Astrocyte (in vitro differentiated cells and primary cell): Measurements from ENCODE around the gene PHB1. TPM values are rescaled to one million over a fixed set of nuclear protein-coding genes. Genes with fewer than 3 reads are reported as not detected.

Experiments used
- DNase-seq: peaks from one replicate; pipeline ENCODE4 v3.0.0-alpha.2; 2010; ENCODE audit warnings: low read depth
- FAIRE-seq: peaks from 2 replicates; lab custom pipeline; 2011; peaks lifted over from hg19 to GRCh38; lab: Jason Lieb, UNC
- H2AFZ ChIP-seq: 2 replicates; pipeline ENCODE4 v1.6.0; 2012; ENCODE audit warnings: low read depth, low read length, inconsistent platforms
- H3K27ac ChIP-seq: 2 replicates; pipeline ENCODE4 v1.5.1; 2011; ENCODE audit warnings: low read depth, low read length, inconsistent platforms
- H3K27me3 ChIP-seq: 2 replicates; pipeline ENCODE4 v1.6.0; 2011; ENCODE audit warnings: low read length, inconsistent platforms; ENCODE audit not compliant: insufficient read depth
- H3K36me3 ChIP-seq: 2 replicates; pipeline ENCODE4 v1.5.1; 2011; ENCODE audit warnings: low read length, inconsistent platforms; ENCODE audit not compliant: insufficient read depth
- H3K4me1 ChIP-seq: 2 replicates; pipeline ENCODE4 v1.5.1; 2011; ENCODE audit warnings: low read length, inconsistent platforms; ENCODE audit not compliant: insufficient read depth
- H3K4me2 ChIP-seq: 2 replicates; pipeline ENCODE4 v1.6.0; 2012; ENCODE audit warnings: low read length, inconsistent platforms
- H3K4me3 ChIP-seq: 2 replicates; pipeline ENCODE4 v1.5.1; 2011; ENCODE audit warnings: low read depth, mild to moderate bottlenecking, low read length, inconsistent platforms; ENCODE audit not compliant: insufficient read depth
- H3K79me2 ChIP-seq: 2 replicates; pipeline ENCODE4 v1.6.0; 2012; ENCODE audit warnings: mild to moderate bottlenecking, low read length, inconsistent platforms; ENCODE audit not compliant: insufficient read depth
- H3K9ac ChIP-seq: 2 replicates; pipeline ENCODE4 v1.6.0; 2012; ENCODE audit warnings: mild to moderate bottlenecking, low read length, inconsistent platforms
- H3K9me3 ChIP-seq: 2 replicates; pipeline ENCODE4 v1.5.1; 2012; ENCODE audit warnings: low read depth, mild to moderate bottlenecking, low read length, inconsistent platforms; ENCODE audit not compliant: insufficient read depth
- H4K20me1 ChIP-seq: 2 replicates; pipeline ENCODE4 v1.6.0; 2012; ENCODE audit warnings: low read length, inconsistent platforms; ENCODE audit not compliant: insufficient read depth
- H3K27ac Mint-ChIP-seq: one replicate; pipeline ENCODE4 v1.8.0; 2021; ENCODE audit warnings: mild to moderate bottlenecking, mixed read lengths; ENCODE audit not compliant: unreplicated experiment
- H3K27me3 Mint-ChIP-seq: one replicate; pipeline ENCODE4 v1.8.0; 2021; ENCODE audit warnings: low read depth, mixed read lengths; ENCODE audit not compliant: unreplicated experiment
- H3K36me3 Mint-ChIP-seq: one replicate; pipeline ENCODE4 v1.8.0; 2021; ENCODE audit warnings: low read depth, mixed read lengths; ENCODE audit not compliant: unreplicated experiment
- H3K4me1 Mint-ChIP-seq: one replicate; pipeline ENCODE4 v1.8.0; 2021; ENCODE audit warnings: low read depth, mixed read lengths; ENCODE audit not compliant: unreplicated experiment
- H3K4me3 Mint-ChIP-seq: one replicate; pipeline ENCODE4 v1.8.0; 2021; ENCODE audit warnings: mild to moderate bottlenecking, moderate library complexity, mixed read lengths; ENCODE audit not compliant: unreplicated experiment
- H3K9me3 Mint-ChIP-seq: one replicate; pipeline ENCODE4 v1.8.0; 2021; ENCODE audit warnings: mild to moderate bottlenecking, mixed read lengths; ENCODE audit not compliant: unreplicated experiment
- CTCF ChIP-seq: IDR thresholded peaks from 2 replicates; pipeline ENCODE4 v1.5.1; 2011; ENCODE audit warnings: low read depth, mild to moderate bottlenecking, inconsistent platforms, low read length, moderate library complexity; ENCODE audit not compliant: insufficient read depth
- EZH2 ChIP-seq: IDR thresholded peaks from 2 replicates; pipeline ENCODE4 v1.6.1; 2012; ENCODE audit warnings: mild to moderate bottlenecking, low read length, inconsistent platforms; ENCODE audit not compliant: insufficient read depth
- total RNA-seq: library from RNA; stranded (reverse); gene quantifications from 2 replicates; pipeline ENCODE4 v1.2.1, GENCODE V29; 2021

Gene PHB1
- total RNA-seq, 1 donor from 2014 or later = 227 TPM

- no peaks in the 10 kb centered on the region for H3K27me3 Mint-ChIP-seq
- no peak overlapping the region for H2AFZ ChIP-seq
- H3K79me2 ChIP-seq = no peaks in the 10 kb centered on the region
- H3K36me3 Mint-ChIP-seq = peaks cover 25% of the 10 kb centered on the region
- no peak overlapping the region for H3K9ac ChIP-seq
- H3K27ac Mint-ChIP-seq = peak overlapping the region; percentile 18
- peaks cover 5% of the 10 kb centered on the region for H3K4me1 Mint-ChIP-seq
- no peaks in the 10 kb centered on the region for H3K27me3 ChIP-seq
- H3K4me3 ChIP-seq = no peak overlapping the region
- H4K20me1 ChIP-seq = peaks cover 13% of the 10 kb centered on the region
- no peak for DNase-seq
- FAIRE-seq = no peak
- no peak overlapping the region for H3K27ac ChIP-seq
- H3K4me2 ChIP-seq = no peak overlapping the region
- no peak overlapping the region for H3K4me3 Mint-ChIP-seq
- peaks cover 36% of the 10 kb centered on the region for H3K36me3 ChIP-seq
- TF ChIP-seq CTCF = no peak
- no peak for TF ChIP-seq EZH2
- H3K4me1 ChIP-seq = no peaks in the 10 kb centered on the region
- H3K9me3 ChIP-seq = no peaks in the 10 kb centered on the region
- H3K9me3 Mint-ChIP-seq = no peaks in the 10 kb centered on the region
Measured at GRCh38 chr17:49404361-49404760, 10.3 kb downstream of the PHB1 start.

GRCh38 chr17:49403514-49404289, 11.0 kb downstream of the PHB1 start:
- Mint-ChIP-seq H3K27ac (peak overlapping the region; percentile 18), H3K27me3 (no peaks in the 10 kb centered on the region), H3K4me3 (no peak overlapping the region), H3K4me1 (peaks cover 5% of the 10 kb centered on the region), H3K36me3 (peaks cover 21% of the 10 kb centered on the region), H3K9me3 (no peaks in the 10 kb centered on the region)
- Histone ChIP-seq H2AFZ (no peak overlapping the region), H3K9ac (no peak overlapping the region), H3K4me3 (no peak overlapping the region), H3K4me1 (no peaks in the 10 kb centered on the region), H3K9me3 (no peaks in the 10 kb centered on the region), H3K27me3 (no peaks in the 10 kb centered on the region), H3K27ac (no peak overlapping the region), H3K36me3 (peaks cover 35% of the 10 kb centered on the region), H4K20me1 (peaks cover 13% of the 10 kb centered on the region), H3K4me2 (no peak overlapping the region), H3K79me2 (no peaks in the 10 kb centered on the region)
- DNase-seq (no peak), FAIRE-seq (no peak)
- no peak for TF ChIP-seq CTCF
- no peak for TF ChIP-seq EZH2

- Histone ChIP-seq H3K27me3 (no peaks in the 10 kb centered on the region), H3K27ac (no peak overlapping the region), H3K36me3 (peaks cover 31% of the 10 kb centered on the region), H3K9me3 (no peaks in the 10 kb centered on the region), H3K4me3 (no peak overlapping the region), H3K4me2 (no peak overlapping the region), H2AFZ (no peak overlapping the region), H3K79me2 (no peaks in the 10 kb centered on the region), H4K20me1 (peaks cover 4% of the 10 kb centered on the region), H3K9ac (no peak overlapping the region), H3K4me1 (no peaks in the 10 kb centered on the region)
- Mint-ChIP-seq H3K27me3 (peaks cover 1% of the 10 kb centered on the region), H3K27ac (no peak overlapping the region), H3K4me3 (no peak overlapping the region), H3K9me3 (no peaks in the 10 kb centered on the region), H3K36me3 (peaks cover 20% of the 10 kb centered on the region), H3K4me1 (peaks cover 3% of the 10 kb centered on the region)
- TF ChIP-seq EZH2 = no peak
- no peak for TF ChIP-seq CTCF
- DNase-seq (no peak), FAIRE-seq (no peak)
Measured at GRCh38 chr17:49402706-49403105, 12.0 kb downstream of the PHB1 start.
